GM12878 (cell line): ENCODE measurements around the gene KLK3.

Source experiments
- POLR2AphosphoS2 ChIP-seq: IDR thresholded peaks from 2 replicates; pipeline ENCODE4 v1.6.1; 2011; ENCODE audit warnings: low read depth, mild to moderate bottlenecking, low read length, improper control_type of control experiment, moderate library complexity
- RUNX3 ChIP-seq: IDR thresholded peaks from 2 replicates; pipeline ENCODE4 v1.6.1; 2012; ENCODE audit warnings: low read length, inconsistent platforms

GRCh38 chr19:50877338-50877737 lies 22.6 kb downstream of the KLK3 start:
- no peak for TF ChIP-seq RUNX3
- TF ChIP-seq POLR2AphosphoS2, result no peak
